Panc1 (cell line): ENCODE results near the gene TAOK3. TPM values are rescaled to one million over a fixed set of nuclear protein-coding genes. Genes with fewer than 3 reads are reported as not detected.

ENCODE experiments used
- ATAC-seq: fragments of 200-7000 bp; cut with Tn5 transposase; 2 replicates; pipeline ENCODE4 v1.9.1; 2020; ENCODE audit warnings: mild to moderate bottlenecking, moderate library complexity
- BruUV-seq: library from RNA; stranded (reverse); fragments of 400-500 nt; replicated peaks from 2 replicates; lab custom pipeline; 2021; lab: Mats Ljungman, UMichigan
- CTCF ChIA-PET: fragments of 300-600 bp; sonication (Branson Sonifier 250); formaldehyde crosslinking; loops from one replicate; lab custom pipeline; 2022; ENCODE audit warnings: antibody characterized with exemption; lab: Charles Lee
- POLR2A ChIA-PET: fragments of 300-600 bp; sonication (Branson Sonifier 250); formaldehyde crosslinking; loops from one replicate; lab custom pipeline; 2022; ENCODE audit warnings: antibody characterized with exemption; lab: Charles Lee
- DNase-seq: peaks from one replicate; pipeline ENCODE4 v3.0.0-alpha.2; 2010; ENCODE audit warnings: low read depth, low spot score
- H3K27ac ChIP-seq: 2 replicates; pipeline ENCODE4 v1.5.1; 2011; ENCODE audit warnings: mild to moderate bottlenecking, low read length, inconsistent platforms
- H3K27me3 ChIP-seq: fragments of 200-500 bp; sonication (Bioruptor generic); 2 replicates; pipeline ENCODE4 v1.6.0; 2014; ENCODE audit warnings: low read length, inconsistent platforms; ENCODE audit not compliant: control insufficient read depth, insufficient read depth
- H3K36me3 ChIP-seq: fragments of 200-500 bp; sonication (Bioruptor generic); 2 replicates; pipeline ENCODE4 v1.5.1; 2014; ENCODE audit warnings: inconsistent platforms, mild to moderate bottlenecking, low read length, moderate library complexity; ENCODE audit not compliant: control insufficient read depth, insufficient read depth
- H3K4me1 ChIP-seq: 2 replicates; pipeline ENCODE4 v1.5.1; 2011; ENCODE audit warnings: inconsistent platforms, mild to moderate bottlenecking, low read length, moderate library complexity; ENCODE audit not compliant: control insufficient read depth, insufficient read depth
- H3K4me3 ChIP-seq, 2 experiments: 2 replicates each; pipeline ENCODE4 v1.5.1; 2011 to 2012; ENCODE audit warnings: low read depth in 2 of 2, low read length in 2 of 2, mild to moderate bottlenecking in 2 of 2, inconsistent platforms in 1 of 2, moderate library complexity in 1 of 2
- H3K9me3 ChIP-seq: fragments of 200-500 bp; sonication (Bioruptor generic); 2 replicates; pipeline ENCODE4 v1.5.1; 2014; ENCODE audit warnings: low read depth, mild to moderate bottlenecking, inconsistent platforms, low read length, moderate library complexity; ENCODE audit not compliant: control insufficient read depth, insufficient read depth
- POLR2AphosphoS5 ChIP-seq: IDR thresholded peaks from 2 replicates; pipeline ENCODE4 v1.6.1; 2012; ENCODE audit warnings: mild to moderate bottlenecking, low read depth, low read length, moderate library complexity
- SIN3A ChIP-seq: IDR thresholded peaks from 2 replicates; pipeline ENCODE4 v1.6.1; 2012; ENCODE audit warnings: low read depth, mild to moderate bottlenecking, low read length, moderate library complexity, borderline replicate concordance; ENCODE audit not compliant: insufficient read depth
- TCF7L2 ChIP-seq: IDR thresholded peaks from 2 replicates; pipeline ENCODE4 v1.6.1; 2011; ENCODE audit warnings: mild to moderate bottlenecking, low read depth, low read length, inconsistent platforms
- in situ Hi-C: cut with HindIII; loops from 2 replicates; pipeline ENCODE4 v1.10.0; 2016; ENCODE audit warnings: low sequenced_read_pairs, low pct_unique_long_range_greater_than_20kb
- intact Hi-C: fragments of 100-400 bp; cut with micrococcal nuclease; formaldehyde crosslinking; loops from one replicate; pipeline ENCODE4 v1.10.0; 2022; ENCODE audit not compliant: unreplicated experiment
- total RNA-seq: library from RNA; stranded (reverse); gene quantifications from one replicate; pipeline ENCODE4 v1.2.1, GENCODE V29; 2021; ENCODE audit not compliant: unreplicated experiment
- TF ChIP-seq, protein P1 (sequence below), 2 experiments: IDR thresholded peaks; 2 replicates each; pipeline ENCODE4 v1.6.1; 2011 to 2012; ENCODE audit warnings: low read depth in 2 of 2, control low read depth in 1 of 2, low read length in 1 of 2, mild to moderate bottlenecking in 1 of 2, moderate library complexity in 1 of 2; ENCODE audit not compliant: insufficient read depth in 1 of 2
- TF ChIP-seq, protein P2 (sequence below): fragments of 450-650 bp; IDR thresholded peaks from 2 replicates; pipeline ENCODE4 v1.5.1; 2017; ENCODE audit warnings: mild to moderate bottlenecking

Gene TAOK3
- total RNA-seq, 1 experiment from 2014 or later = 30.5 TPM

DNA sequence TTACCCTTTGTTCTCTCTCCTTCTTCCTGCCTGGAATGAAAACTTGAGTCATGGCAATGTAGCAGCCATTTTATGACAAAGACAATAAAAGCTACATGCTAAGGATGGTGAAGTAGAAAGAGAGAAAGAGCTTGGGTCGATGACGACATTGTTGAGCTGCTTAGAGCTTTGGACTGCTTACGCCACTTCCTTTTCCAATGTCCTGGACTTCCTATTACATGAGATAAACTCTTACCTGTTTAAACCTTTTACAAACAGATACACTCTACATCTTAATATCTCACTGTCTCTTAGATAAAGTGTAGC, 166.6 kb downstream of the TAOK3 start:
- no TSS peak for BruUV-seq

DNA sequence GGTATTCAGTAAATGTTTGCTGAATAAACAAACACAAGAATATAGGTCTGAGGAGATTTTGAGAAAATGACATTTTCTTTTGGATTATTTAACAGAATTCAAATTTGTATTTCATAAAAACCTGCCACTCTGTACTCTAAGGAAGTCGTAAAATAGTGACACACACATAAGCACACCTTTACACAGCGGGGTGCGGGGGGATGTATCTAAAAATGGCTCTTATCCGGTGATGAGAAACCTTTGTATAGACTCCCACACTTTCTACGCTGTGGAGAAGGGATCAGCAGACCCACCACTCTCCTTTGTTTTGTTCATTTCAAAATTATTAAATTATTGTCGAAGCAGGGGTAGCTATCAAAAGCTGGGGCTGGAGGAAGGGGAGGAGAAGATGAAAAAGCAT, 178.7 kb downstream of the TAOK3 start:
- Histone ChIP-seq H3K36me3 (peaks cover 3% of the 10 kb centered on the region), H3K4me3 (no peak overlapping the region), H3K27me3 (no peaks in the 10 kb centered on the region), H3K27ac (no peak overlapping the region), H3K4me1 (no peaks in the 10 kb centered on the region), H3K9me3 (no peaks in the 10 kb centered on the region)
- intact Hi-C loops = no loop called here
- ChIA-PET POLR2A (no interaction called here), CTCF (interaction anchor here (0.6 kb wide), 1 partner anchor 76 kb away, joined by 5 read pairs; no protein-coding TSS in a partner anchor)
- ATAC-seq (no peak), DNase-seq (no peak)
- in situ Hi-C loops = no loop called here
- no peak for TF ChIP-seq POLR2AphosphoS5
- TF ChIP-seq, protein P1, sequence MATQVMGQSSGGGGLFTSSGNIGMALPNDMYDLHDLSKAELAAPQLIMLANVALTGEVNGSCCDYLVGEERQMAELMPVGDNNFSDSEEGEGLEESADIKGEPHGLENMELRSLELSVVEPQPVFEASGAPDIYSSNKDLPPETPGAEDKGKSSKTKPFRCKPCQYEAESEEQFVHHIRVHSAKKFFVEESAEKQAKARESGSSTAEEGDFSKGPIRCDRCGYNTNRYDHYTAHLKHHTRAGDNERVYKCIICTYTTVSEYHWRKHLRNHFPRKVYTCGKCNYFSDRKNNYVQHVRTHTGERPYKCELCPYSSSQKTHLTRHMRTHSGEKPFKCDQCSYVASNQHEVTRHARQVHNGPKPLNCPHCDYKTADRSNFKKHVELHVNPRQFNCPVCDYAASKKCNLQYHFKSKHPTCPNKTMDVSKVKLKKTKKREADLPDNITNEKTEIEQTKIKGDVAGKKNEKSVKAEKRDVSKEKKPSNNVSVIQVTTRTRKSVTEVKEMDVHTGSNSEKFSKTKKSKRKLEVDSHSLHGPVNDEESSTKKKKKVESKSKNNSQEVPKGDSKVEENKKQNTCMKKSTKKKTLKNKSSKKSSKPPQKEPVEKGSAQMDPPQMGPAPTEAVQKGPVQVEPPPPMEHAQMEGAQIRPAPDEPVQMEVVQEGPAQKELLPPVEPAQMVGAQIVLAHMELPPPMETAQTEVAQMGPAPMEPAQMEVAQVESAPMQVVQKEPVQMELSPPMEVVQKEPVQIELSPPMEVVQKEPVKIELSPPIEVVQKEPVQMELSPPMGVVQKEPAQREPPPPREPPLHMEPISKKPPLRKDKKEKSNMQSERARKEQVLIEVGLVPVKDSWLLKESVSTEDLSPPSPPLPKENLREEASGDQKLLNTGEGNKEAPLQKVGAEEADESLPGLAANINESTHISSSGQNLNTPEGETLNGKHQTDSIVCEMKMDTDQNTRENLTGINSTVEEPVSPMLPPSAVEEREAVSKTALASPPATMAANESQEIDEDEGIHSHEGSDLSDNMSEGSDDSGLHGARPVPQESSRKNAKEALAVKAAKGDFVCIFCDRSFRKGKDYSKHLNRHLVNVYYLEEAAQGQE (IDR thresholded peaks at IDR 0.05; ENCODE audit: insufficient read depth in 1 of 2, low read depth in 2 of 2, low read length in 1 of 2) = no peak
- TF ChIP-seq, protein P2, sequence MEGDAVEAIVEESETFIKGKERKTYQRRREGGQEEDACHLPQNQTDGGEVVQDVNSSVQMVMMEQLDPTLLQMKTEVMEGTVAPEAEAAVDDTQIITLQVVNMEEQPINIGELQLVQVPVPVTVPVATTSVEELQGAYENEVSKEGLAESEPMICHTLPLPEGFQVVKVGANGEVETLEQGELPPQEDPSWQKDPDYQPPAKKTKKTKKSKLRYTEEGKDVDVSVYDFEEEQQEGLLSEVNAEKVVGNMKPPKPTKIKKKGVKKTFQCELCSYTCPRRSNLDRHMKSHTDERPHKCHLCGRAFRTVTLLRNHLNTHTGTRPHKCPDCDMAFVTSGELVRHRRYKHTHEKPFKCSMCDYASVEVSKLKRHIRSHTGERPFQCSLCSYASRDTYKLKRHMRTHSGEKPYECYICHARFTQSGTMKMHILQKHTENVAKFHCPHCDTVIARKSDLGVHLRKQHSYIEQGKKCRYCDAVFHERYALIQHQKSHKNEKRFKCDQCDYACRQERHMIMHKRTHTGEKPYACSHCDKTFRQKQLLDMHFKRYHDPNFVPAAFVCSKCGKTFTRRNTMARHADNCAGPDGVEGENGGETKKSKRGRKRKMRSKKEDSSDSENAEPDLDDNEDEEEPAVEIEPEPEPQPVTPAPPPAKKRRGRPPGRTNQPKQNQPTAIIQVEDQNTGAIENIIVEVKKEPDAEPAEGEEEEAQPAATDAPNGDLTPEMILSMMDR = no peak
- TF ChIP-seq SIN3A = no peak
- TF ChIP-seq TCF7L2 = no peak
- BruUV-seq = no TSS peak

More for the DNA sequence above, 166.6 kb downstream of the TAOK3 start:
- TF ChIP-seq POLR2AphosphoS5 (no peak), TCF7L2 (no peak), SIN3A (no peak)
- TF ChIP-seq, protein P1 (IDR thresholded peaks at IDR 0.05; ENCODE audit: insufficient read depth in 1 of 2, low read depth in 2 of 2, low read length in 1 of 2) = no peak
- TF ChIP-seq, protein P2 = no peak
- ATAC-seq (no peak), DNase-seq (no peak)
- Histone ChIP-seq H3K4me1 (no peaks in the 10 kb centered on the region), H3K4me3 (no peak overlapping the region), H3K27ac (no peak overlapping the region), H3K36me3 (no peaks in the 10 kb centered on the region), H3K9me3 (no peaks in the 10 kb centered on the region), H3K27me3 (no peaks in the 10 kb centered on the region)
- CTCF ChIA-PET = no interaction called here
- POLR2A ChIA-PET = no interaction called here
- intact Hi-C loops = no loop called here
- in situ Hi-C loops = no loop called here
